ENCODE measurements around the gene EPM2A.
"Not testable (repeated sequence)": the region's sequence is repeated elsewhere in the genome, so short reads cannot be mapped to it uniquely, and the experiment has no call there.

Gene EPM2A

DNA sequence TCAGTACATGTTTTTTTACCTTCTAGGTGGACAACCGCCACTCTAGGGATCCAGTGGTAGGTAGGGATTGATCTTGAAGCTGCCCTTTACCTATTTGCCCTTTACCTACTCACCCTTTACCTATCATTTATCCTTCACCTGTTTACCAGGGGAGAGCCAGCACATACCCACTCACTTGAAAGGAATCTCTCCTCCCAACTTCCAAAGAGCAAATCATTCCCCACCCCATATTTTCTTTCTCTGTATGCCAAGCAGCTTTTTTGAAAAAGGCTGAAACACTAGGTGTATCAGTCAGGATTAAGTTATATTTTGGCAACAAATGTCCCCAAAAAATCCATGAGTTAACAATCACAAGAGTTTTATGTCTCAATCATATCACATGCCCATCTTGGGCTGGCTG lies 10.5 kb upstream of the EPM2A start:
- H3K9ac ChIP-seq (ENCODE audit: low read length), result no peak overlapping the region
- H3K36me3 ChIP-seq (ENCODE audit: control insufficient read depth, low read depth, low read length), result no peaks in the 10 kb centered on the region
- H3K4me3 ChIP-seq (ENCODE audit: low read length), result no peak overlapping the region
- no peak overlapping the region for H3K27ac ChIP-seq (ENCODE audit: low read length)
- H3K27me3 ChIP-seq (ENCODE audit: control insufficient read depth, insufficient read depth, low read length), result no peaks in the 10 kb centered on the region
- no peaks in the 10 kb centered on the region for H3K9me3 ChIP-seq (ENCODE audit: control insufficient read depth, low read depth, low read length)
- H3K4me1 ChIP-seq (ENCODE audit: control insufficient read depth, low read depth, low read length), result no peaks in the 10 kb centered on the region

DNA sequence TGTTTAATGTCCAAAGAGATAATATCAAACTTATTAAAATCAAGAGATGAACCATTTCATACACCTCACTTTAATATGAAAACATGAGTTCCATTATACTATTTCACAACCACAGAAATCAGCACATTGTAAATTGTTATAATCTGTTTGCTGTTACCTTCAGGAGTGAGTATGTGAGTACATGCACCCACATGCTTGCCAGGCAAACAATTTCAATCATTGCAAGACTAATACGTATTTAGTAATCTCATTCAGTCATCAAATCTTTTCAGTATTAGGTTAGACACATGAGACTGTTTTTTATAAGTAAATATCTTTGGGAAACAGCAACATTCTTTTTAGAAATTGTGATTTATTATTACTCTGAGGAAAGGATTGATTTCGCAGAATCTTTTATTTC lies 9.3 kb upstream of the EPM2A start:
- Histone ChIP-seq H3K4me1 (ENCODE audit: control insufficient read depth, low read depth, low read length) (no peaks in the 10 kb centered on the region), H3K4me3 (ENCODE audit: low read length) (no peak overlapping the region), H3K27ac (ENCODE audit: low read length) (no peak overlapping the region), H3K27me3 (ENCODE audit: control insufficient read depth, insufficient read depth, low read length) (no peaks in the 10 kb centered on the region), H3K36me3 (ENCODE audit: control insufficient read depth, low read depth, low read length) (no peaks in the 10 kb centered on the region), H3K9me3 (ENCODE audit: control insufficient read depth, low read depth, low read length) (no peaks in the 10 kb centered on the region), H3K9ac (ENCODE audit: low read length) (no peak overlapping the region)

DNA sequence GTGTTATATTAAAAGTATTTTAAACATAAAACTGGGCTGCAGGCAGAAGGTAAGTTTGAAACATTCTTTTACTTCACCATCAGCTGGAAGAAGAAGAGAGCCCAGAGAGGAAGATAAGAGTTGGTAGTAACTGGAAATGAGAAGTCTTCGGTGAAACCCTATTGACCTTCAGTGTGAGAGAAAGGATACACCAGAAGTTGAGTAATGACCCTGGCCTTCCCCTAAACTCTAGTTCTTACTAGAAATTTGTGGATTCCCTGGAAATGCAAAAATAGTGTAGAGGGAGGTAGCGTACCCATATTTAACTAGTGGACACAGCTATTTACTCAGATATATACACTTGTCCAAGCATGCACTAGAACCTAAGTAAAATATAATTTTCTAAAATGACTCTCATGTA lies 8.0 kb upstream of the EPM2A start:
- no peaks in the 10 kb centered on the region for H3K9me3 ChIP-seq (ENCODE audit: control insufficient read depth, low read depth, low read length)
- H3K4me3 ChIP-seq (ENCODE audit: low read length), result no peak overlapping the region
- H3K4me1 ChIP-seq (ENCODE audit: control insufficient read depth, low read depth, low read length), result no peaks in the 10 kb centered on the region
- no peaks in the 10 kb centered on the region for H3K36me3 ChIP-seq (ENCODE audit: control insufficient read depth, low read depth, low read length)
- H3K27ac ChIP-seq (ENCODE audit: low read length), result no peak overlapping the region
- H3K9ac ChIP-seq (ENCODE audit: low read length), result no peak overlapping the region
- H3K27me3 ChIP-seq (ENCODE audit: control insufficient read depth, insufficient read depth, low read length), result no peaks in the 10 kb centered on the region

DNA sequence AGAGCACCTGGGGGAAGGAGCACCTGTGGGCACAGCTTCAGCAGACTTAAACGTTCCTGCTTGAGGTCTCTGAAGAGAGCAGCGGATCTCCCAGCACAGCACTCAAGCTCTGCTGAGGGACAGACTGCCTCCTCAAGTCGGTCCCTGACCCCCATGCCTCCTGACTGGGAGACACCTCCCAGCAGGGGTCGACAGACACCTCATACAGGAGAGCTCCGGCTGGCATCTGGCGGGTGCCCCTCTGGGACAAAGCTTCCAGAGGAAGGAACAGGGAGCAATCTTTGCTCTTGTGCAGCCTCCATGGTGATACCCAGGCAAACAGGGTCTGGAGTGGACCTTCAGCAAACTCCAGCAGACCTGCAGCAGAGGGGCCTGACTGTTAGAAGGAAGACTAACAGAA lies 7.2 kb upstream of the EPM2A start:
- not testable (repeated sequence) for H3K9me3 ChIP-seq (ENCODE audit: control insufficient read depth, low read depth, low read length); H3K9ac ChIP-seq (ENCODE audit: low read length); H3K27ac ChIP-seq (ENCODE audit: low read length); H3K36me3 ChIP-seq (ENCODE audit: control insufficient read depth, low read depth, low read length); H3K27me3 ChIP-seq (ENCODE audit: control insufficient read depth, insufficient read depth, low read length); H3K4me1 ChIP-seq (ENCODE audit: control insufficient read depth, low read depth, low read length); H3K4me3 ChIP-seq (ENCODE audit: low read length)

DNA sequence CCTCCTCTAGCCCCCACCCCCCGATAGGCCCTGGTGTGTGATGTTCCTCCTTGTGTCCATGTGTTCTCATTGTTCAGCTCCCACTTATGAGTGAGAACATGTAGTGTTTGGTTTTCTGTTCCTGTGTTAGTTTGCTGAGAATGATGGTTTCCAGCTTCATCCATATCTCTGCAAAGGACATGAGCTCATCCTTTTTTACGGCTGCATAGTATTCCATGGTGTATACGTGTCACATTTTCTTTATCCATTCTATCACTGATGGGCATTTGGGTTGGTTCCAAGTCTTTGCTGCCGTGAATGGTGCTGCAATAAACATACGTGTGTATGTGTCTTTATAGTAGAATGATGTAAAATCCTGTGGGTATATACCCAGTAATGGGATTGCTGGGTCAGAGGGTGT lies 4.4 kb upstream of the EPM2A start:
- not testable (repeated sequence) for H3K27me3 ChIP-seq (ENCODE audit: control insufficient read depth, insufficient read depth, low read length); H3K4me3 ChIP-seq (ENCODE audit: low read length); H3K9ac ChIP-seq (ENCODE audit: low read length); H3K27ac ChIP-seq (ENCODE audit: low read length); H3K36me3 ChIP-seq (ENCODE audit: control insufficient read depth, low read depth, low read length); H3K4me1 ChIP-seq (ENCODE audit: control insufficient read depth, low read depth, low read length); H3K9me3 ChIP-seq (ENCODE audit: control insufficient read depth, low read depth, low read length)

DNA sequence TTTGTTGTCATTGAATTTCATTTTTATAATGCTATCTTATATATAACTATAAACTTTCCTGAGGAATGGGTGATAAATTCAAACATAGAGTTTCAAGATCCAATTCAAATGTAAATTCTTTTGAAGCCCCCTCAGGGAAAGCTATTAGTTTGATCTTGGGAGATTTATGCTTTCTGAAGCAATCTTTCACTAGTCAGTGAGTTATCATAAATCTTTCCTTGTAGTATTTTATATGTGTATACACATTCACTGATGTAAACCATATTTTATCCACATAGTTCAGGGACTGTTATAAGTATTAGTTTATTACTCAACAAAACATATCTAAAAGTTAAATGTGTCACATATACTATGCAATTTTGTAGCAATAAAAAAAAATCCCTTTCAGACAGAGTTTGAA lies 2.9 kb upstream of the EPM2A start:
- Histone ChIP-seq H3K4me3 (ENCODE audit: low read length) (no peak overlapping the region), H3K9ac (ENCODE audit: low read length) (no peak overlapping the region), H3K36me3 (ENCODE audit: control insufficient read depth, low read depth, low read length) (no peaks in the 10 kb centered on the region), H3K27me3 (ENCODE audit: control insufficient read depth, insufficient read depth, low read length) (no peaks in the 10 kb centered on the region), H3K9me3 (ENCODE audit: control insufficient read depth, low read depth, low read length) (no peaks in the 10 kb centered on the region), H3K4me1 (ENCODE audit: control insufficient read depth, low read depth, low read length) (peaks cover 15% of the 10 kb centered on the region), H3K27ac (ENCODE audit: low read length) (no peak overlapping the region)

DNA sequence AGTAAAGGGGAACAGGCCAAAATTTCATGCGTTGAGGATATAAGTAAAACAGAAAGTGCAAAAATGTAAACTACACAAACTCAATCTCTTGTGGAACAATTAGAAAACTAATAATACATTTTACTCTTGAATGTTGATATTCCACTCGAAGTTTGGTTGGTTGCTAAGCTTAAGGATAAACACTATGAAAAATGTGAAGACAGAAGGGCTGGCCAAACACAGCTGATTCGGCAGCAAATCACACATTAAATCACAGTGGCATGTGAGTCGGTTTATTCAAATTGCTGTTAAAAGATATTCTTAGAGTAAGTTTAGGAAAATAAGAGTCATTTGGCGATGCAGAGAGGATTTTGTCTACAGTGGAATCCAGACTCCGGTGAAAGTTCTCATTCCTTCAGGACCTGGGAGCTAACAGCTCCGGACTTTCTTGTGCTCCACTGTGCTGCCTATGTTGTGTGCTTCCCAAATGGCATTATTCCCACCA lies 1.4 kb upstream of the EPM2A start:
- Histone ChIP-seq H3K4me3 (ENCODE audit: low read length) (peak overlapping the region; percentile 77), H3K27ac (ENCODE audit: low read length) (no peak overlapping the region), H3K9ac (ENCODE audit: low read length) (peak overlapping the region; percentile 96), H3K9me3 (ENCODE audit: control insufficient read depth, low read depth, low read length) (no peaks in the 10 kb centered on the region), H3K27me3 (ENCODE audit: control insufficient read depth, insufficient read depth, low read length) (no peaks in the 10 kb centered on the region), H3K4me1 (ENCODE audit: control insufficient read depth, low read depth, low read length) (peaks cover 15% of the 10 kb centered on the region), H3K36me3 (ENCODE audit: control insufficient read depth, low read depth, low read length) (no peaks in the 10 kb centered on the region)

DNA sequence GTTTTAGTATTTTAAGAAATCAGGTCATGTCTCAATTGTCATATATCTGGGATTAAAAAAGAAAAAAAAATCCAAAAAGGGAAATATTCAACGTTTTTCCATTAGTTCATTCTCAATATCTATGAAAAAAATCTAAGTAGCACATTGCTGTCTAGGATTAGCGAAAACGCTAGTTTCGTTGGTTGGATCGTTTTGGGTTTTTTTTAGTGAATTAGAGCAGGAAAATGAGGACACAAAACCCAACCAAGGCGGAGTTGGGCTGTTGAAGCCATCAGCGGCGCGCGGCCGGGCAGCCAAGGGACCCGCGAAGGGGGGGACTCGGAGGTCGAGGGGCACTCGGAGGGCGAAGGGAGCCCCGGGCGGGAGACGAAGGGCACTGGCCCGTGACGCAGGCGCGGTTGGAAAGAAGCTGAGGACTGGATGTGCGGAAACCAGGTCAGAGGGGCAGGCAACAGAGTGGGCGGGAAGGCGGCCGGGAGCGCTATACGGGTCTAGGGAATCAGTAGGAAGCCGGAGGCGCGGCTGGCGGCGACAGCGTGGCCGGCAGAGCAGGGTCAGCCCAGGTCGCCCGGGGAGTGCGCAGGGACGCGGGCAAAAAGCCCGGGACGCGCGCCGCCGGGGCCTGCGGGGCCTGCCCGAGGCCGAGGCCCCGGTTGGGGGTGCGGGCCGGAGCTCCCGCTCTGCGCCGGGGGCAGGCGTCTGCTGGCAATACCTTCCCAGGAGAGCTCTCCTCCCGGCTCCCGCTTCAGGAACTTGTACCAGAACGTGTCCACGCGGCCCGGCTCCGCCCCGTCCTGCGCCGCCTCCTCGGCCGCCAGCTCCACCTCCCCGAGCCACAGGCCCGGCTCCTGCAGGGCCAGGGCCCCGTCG lies 599 bp downstream of the EPM2A start:
- Histone ChIP-seq H3K4me1 (ENCODE audit: control insufficient read depth, low read depth, low read length) (peaks cover 15% of the 10 kb centered on the region), H3K9ac (ENCODE audit: low read length) (peak overlapping the region; percentile 96), H3K4me3 (ENCODE audit: low read length) (peak overlapping the region; percentile 77), H3K9me3 (ENCODE audit: control insufficient read depth, low read depth, low read length) (no peaks in the 10 kb centered on the region), H3K36me3 (ENCODE audit: control insufficient read depth, low read depth, low read length) (no peaks in the 10 kb centered on the region), H3K27ac (ENCODE audit: low read length) (peak overlapping the region; percentile 78), H3K27me3 (ENCODE audit: control insufficient read depth, insufficient read depth, low read length) (no peaks in the 10 kb centered on the region)

DNA sequence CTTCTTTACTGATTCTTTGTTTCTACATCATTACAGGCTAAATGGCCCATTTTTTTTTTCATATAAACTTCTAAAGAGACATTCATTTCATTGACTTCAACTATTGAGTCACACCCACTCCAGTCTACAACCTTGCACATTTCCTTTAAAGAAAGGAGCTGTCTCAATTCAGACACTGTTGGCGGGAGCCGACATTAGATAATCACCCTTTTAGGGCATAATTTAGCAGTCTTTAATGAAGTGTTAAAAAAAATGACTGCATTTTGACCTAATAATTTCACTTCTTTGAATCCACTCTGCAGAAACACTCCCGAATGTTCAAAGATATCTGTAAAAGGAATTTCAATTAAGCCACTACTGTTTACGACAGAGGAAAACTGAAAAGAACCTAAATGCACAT lies 1.5 kb downstream of the EPM2A start:
- H3K36me3 ChIP-seq (ENCODE audit: control insufficient read depth, low read depth, low read length), result no peaks in the 10 kb centered on the region
- peak overlapping the region; percentile 96 for H3K9ac ChIP-seq (ENCODE audit: low read length)
- H3K4me3 ChIP-seq (ENCODE audit: low read length), result peak overlapping the region; percentile 77
- H3K9me3 ChIP-seq (ENCODE audit: control insufficient read depth, low read depth, low read length), result no peaks in the 10 kb centered on the region
- H3K27ac ChIP-seq (ENCODE audit: low read length), result no peak overlapping the region
- peaks cover 15% of the 10 kb centered on the region for H3K4me1 ChIP-seq (ENCODE audit: control insufficient read depth, low read depth, low read length)
- H3K27me3 ChIP-seq (ENCODE audit: control insufficient read depth, insufficient read depth, low read length), result no peaks in the 10 kb centered on the region

DNA sequence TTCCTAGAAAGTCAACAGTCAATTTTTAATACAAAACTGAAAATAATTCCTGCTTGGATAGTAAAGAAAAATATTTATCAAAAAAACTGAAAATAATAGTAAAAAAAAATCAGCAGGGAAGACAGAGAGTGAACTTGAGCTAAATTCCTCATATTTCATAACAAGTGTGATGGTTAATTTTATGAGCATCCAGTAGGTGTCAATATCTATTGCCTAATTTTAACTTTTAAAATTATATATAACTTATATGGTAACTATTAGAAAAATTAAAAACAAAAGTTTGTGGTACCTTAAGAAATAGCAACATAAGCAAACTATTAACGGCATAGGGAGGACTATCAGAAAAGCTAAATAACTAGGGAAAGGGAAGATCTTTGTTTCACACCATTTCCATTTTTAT lies 2.1 kb downstream of the EPM2A start:
- H3K36me3 ChIP-seq (ENCODE audit: control insufficient read depth, low read depth, low read length), result no peaks in the 10 kb centered on the region

DNA sequence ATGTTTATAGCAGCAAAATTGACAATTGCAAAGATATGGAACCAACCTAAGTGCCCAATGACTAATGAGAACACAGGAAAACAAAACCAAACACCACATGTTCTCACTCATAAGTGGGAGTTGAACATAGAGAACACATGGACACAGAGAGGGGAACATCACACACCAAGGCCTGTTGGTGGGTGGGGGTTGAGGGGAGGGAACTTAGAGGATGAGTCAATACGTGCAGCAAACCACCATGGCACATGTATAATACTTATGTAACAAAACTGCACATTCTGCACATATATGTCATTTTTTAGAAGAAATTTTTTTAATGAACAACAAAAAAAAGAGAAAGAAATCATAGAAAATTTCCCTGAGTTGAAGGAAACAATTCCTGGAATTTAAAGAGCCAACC lies 3.9 kb downstream of the EPM2A start:
- Histone ChIP-seq H3K4me3 (ENCODE audit: low read length) (no peak overlapping the region), H3K4me1 (ENCODE audit: control insufficient read depth, low read depth, low read length) (peaks cover 11% of the 10 kb centered on the region)

More for the DNA sequence above, 2.1 kb downstream of the EPM2A start:
- H3K9ac ChIP-seq (ENCODE audit: low read length), result no peak overlapping the region
- no peak overlapping the region for H3K27ac ChIP-seq (ENCODE audit: low read length)
- no peaks in the 10 kb centered on the region for H3K9me3 ChIP-seq (ENCODE audit: control insufficient read depth, low read depth, low read length)
- H3K4me3 ChIP-seq (ENCODE audit: low read length), result no peak overlapping the region
- H3K4me1 ChIP-seq (ENCODE audit: control insufficient read depth, low read depth, low read length), result peaks cover 15% of the 10 kb centered on the region
- no peaks in the 10 kb centered on the region for H3K27me3 ChIP-seq (ENCODE audit: control insufficient read depth, insufficient read depth, low read length)

DNA sequence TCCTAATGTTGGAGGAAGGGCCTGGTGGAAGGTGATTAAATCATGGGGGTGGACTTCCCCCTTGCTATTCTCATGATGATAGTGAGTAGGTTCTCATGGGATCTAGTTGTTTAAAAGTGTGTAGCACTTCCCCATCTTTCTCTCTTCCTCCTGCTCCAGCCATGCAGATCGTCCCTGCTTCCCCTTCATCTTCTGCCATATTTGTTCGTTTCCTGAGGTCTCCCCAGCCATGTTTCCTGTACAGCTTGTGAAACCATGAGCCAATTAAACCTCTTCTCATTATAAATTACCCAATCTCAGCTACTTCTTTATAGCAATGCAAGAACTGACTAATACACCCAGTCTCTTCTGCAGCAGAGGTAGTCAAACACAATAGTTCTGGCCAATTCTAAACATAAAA lies 5.4 kb downstream of the EPM2A start:
- Histone ChIP-seq H3K27ac (ENCODE audit: low read length) (no peak overlapping the region), H3K4me1 (ENCODE audit: control insufficient read depth, low read depth, low read length) (peaks cover 8% of the 10 kb centered on the region), H3K36me3 (ENCODE audit: control insufficient read depth, low read depth, low read length) (no peaks in the 10 kb centered on the region), H3K9me3 (ENCODE audit: control insufficient read depth, low read depth, low read length) (no peaks in the 10 kb centered on the region), H3K4me3 (ENCODE audit: low read length) (no peak overlapping the region), H3K9ac (ENCODE audit: low read length) (no peak overlapping the region), H3K27me3 (ENCODE audit: control insufficient read depth, insufficient read depth, low read length) (no peaks in the 10 kb centered on the region)

More for the DNA sequence above, 3.9 kb downstream of the EPM2A start:
- H3K27ac ChIP-seq (ENCODE audit: low read length), result no peak overlapping the region
- H3K27me3 ChIP-seq (ENCODE audit: control insufficient read depth, insufficient read depth, low read length), result no peaks in the 10 kb centered on the region
- no peaks in the 10 kb centered on the region for H3K9me3 ChIP-seq (ENCODE audit: control insufficient read depth, low read depth, low read length)
- H3K36me3 ChIP-seq (ENCODE audit: control insufficient read depth, low read depth, low read length), result no peaks in the 10 kb centered on the region
- no peak overlapping the region for H3K9ac ChIP-seq (ENCODE audit: low read length)
